HG02610 (cell line): Measurements from ENCODE around the gene HIC2.
"Not testable (repeated sequence)": the region's sequence is repeated elsewhere in the genome, so short reads cannot be mapped to it uniquely, and the experiment has no call there.

ENCODE experiments used
- ATAC-seq: cut with Tn5 transposase; IDR thresholded peaks from one replicate; pipeline ENCODE4 v1.9.1; 2021; ENCODE audit warnings: mild to moderate bottlenecking, moderate library complexity; ENCODE audit not compliant: unreplicated experiment

Gene HIC2

GRCh38 chr22:21417227-21417746, at the start of gene HIC2:
TSS of gene HIC2 (plus strand) at chr22:21417371. CDS start at chr22:21442832, 25,461 bp downstream.
- peak; percentile 70 for ATAC-seq

GRCh38 chr22:21368603-21369310, 48.4 kb upstream of the HIC2 start:
- not testable (repeated sequence) for ATAC-seq

GRCh38 chr22:21375880-21376279, 41.3 kb upstream of the HIC2 start:
- ATAC-seq, result not testable (repeated sequence)

GRCh38 chr22:21383701-21384467, 33.3 kb upstream of the HIC2 start, which contains the start of gene RIMBP3B:
TSS of gene RIMBP3B (plus strand) at chr22:21383751. CDS start at chr22:21383859, 108 bp downstream.
- peak; percentile 54 for ATAC-seq

- peak; percentile 18 for ATAC-seq
These were observed 32.5 kb upstream of the HIC2 start for GRCh38 chr22:21384468-21385357.

GRCh38 chr22:21389480-21389879, 27.7 kb upstream of the HIC2 start:
- ATAC-seq, result not testable (repeated sequence)

- not testable (repeated sequence) for ATAC-seq
These were observed 27.2 kb upstream of the HIC2 start for GRCh38 chr22:21390013-21390412.

- not testable (repeated sequence) for ATAC-seq
These were observed 22.6 kb upstream of the HIC2 start for GRCh38 chr22:21394613-21395012.

- not testable (repeated sequence) for ATAC-seq
These were observed 15.8 kb upstream of the HIC2 start for GRCh38 chr22:21401197-21401969.

GRCh38 chr22:21402763-21403314, 14.3 kb upstream of the HIC2 start:
- not testable (repeated sequence) for ATAC-seq

GRCh38 chr22:21407139-21407538, 10.0 kb upstream of the HIC2 start:
- ATAC-seq, result not testable (repeated sequence)

GRCh38 chr22:21407792-21408191, 9.4 kb upstream of the HIC2 start:
- not testable (repeated sequence) for ATAC-seq

GRCh38 chr22:21416375-21416774, 796 bp upstream of the HIC2 start:
- ATAC-seq, result not testable (repeated sequence)

- peak; percentile 16 for ATAC-seq
These were observed 682 bp downstream of the HIC2 start for GRCh38 chr22:21417853-21418252.

GRCh38 chr22:21418974-21419638, 1.9 kb downstream of the HIC2 start:
- not testable (repeated sequence) for ATAC-seq

- ATAC-seq, result not testable (repeated sequence)
These were observed 3.1 kb downstream of the HIC2 start for GRCh38 chr22:21420180-21420763.

GRCh38 chr22:21424084-21424709, 7.0 kb downstream of the HIC2 start:
- not testable (repeated sequence) for ATAC-seq
